GM23338 (cell line): Measurements from ENCODE around the gene GRIP2.

Experiments
- CREB1 ChIP-seq: fragments of 250-450 bp; sonication (Bioruptor Pico); IDR thresholded peaks from 2 replicates; pipeline ENCODE4 v1.5.0; 2020; ENCODE audit warnings: low read depth, mild to moderate bottlenecking, moderate library complexity
- EZH2 ChIP-seq: fragments of 200-600 bp; sonication (generic); IDR thresholded peaks from one replicate; pipeline ENCODE4 v1.8.0; 2017; ENCODE audit warnings: antibody characterized with exemption, mild to moderate bottlenecking, low read depth; ENCODE audit not compliant: unreplicated experiment
- EZH2phosphoT487 ChIP-seq: fragments of 200-600 bp; sonication (generic); IDR thresholded peaks from one replicate; pipeline ENCODE4 v1.8.1; 2018; ENCODE audit warnings: antibody characterized with exemption; ENCODE audit not compliant: unreplicated experiment
- JUNB ChIP-seq: IDR thresholded peaks from one replicate; pipeline ENCODE4 v1.6.1; 2016; ENCODE audit warnings: antibody characterized with exemption; ENCODE audit not compliant: unreplicated experiment
- POLR2AphosphoS5 ChIP-seq: IDR thresholded peaks from 2 replicates; pipeline ENCODE4 v1.6.1; 2016; ENCODE audit warnings: antibody characterized with exemption, low read depth
- ZNF114 ChIP-seq: fragments of 250-450 bp; sonication (Bioruptor Pico); IDR thresholded peaks from 2 replicates; pipeline ENCODE4 v1.5.0; 2020; ENCODE audit warnings: mild to moderate bottlenecking, moderate library complexity
- ZNF331 ChIP-seq: fragments of 250-450 bp; sonication (Bioruptor Pico); IDR thresholded peaks from 2 replicates; pipeline ENCODE4 v1.5.0; 2020; ENCODE audit warnings: low read depth, mild to moderate bottlenecking, moderate library complexity
- TF ChIP-seq, protein P1 (sequence below), 2 experiments: fragments of 200-600 bp in 1 of 2; sonication (generic) in 1 of 2; conservative IDR thresholded peaks; 2 replicates each; pipeline versions ENCODE4 v1.5.1 to v1.6.1; 2016 to 2017; ENCODE audit warnings: antibody characterized with exemption in 2 of 2, low read depth in 2 of 2, mild to moderate bottlenecking in 2 of 2, moderate library complexity in 1 of 2
- TF ChIP-seq, protein P2 (sequence below): IDR thresholded peaks from 2 replicates; pipeline ENCODE4 v1.6.1; 2016; ENCODE audit warnings: antibody characterized with exemption
- TF ChIP-seq, protein P3 (sequence below): IDR thresholded peaks from one replicate; pipeline ENCODE4 v1.6.1; 2018; ENCODE audit warnings: antibody characterized with exemption; ENCODE audit not compliant: unreplicated experiment

DNA sequence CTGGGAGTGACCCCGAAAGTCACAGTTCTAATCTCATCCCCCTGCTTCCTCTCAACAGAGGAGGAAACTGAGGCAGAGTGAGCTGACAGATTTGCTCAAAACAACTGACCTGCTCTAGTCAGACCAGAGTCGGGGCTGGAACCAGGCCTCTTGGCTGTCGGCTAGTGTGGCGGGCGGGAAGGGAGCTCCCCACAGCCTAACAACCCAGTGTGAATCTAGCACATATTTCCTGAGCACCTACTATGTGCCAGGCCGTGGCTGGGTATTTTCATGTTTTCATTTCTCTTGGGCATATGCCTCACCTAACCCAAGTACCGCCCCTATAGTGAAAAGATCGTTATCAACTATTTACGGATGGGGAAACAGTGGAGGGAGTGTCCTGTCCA lies 27.2 kb downstream of the GRIP2 start:
- TF ChIP-seq EZH2 (no peak), POLR2AphosphoS5 (no peak), JUNB (no peak), EZH2phosphoT487 (no peak), CREB1 (CRISPR knock-in tag) (no peak), ZNF331 (CRISPR knock-in tag) (no peak), ZNF114 (CRISPR knock-in tag) (no peak)
- TF ChIP-seq, protein P1, sequence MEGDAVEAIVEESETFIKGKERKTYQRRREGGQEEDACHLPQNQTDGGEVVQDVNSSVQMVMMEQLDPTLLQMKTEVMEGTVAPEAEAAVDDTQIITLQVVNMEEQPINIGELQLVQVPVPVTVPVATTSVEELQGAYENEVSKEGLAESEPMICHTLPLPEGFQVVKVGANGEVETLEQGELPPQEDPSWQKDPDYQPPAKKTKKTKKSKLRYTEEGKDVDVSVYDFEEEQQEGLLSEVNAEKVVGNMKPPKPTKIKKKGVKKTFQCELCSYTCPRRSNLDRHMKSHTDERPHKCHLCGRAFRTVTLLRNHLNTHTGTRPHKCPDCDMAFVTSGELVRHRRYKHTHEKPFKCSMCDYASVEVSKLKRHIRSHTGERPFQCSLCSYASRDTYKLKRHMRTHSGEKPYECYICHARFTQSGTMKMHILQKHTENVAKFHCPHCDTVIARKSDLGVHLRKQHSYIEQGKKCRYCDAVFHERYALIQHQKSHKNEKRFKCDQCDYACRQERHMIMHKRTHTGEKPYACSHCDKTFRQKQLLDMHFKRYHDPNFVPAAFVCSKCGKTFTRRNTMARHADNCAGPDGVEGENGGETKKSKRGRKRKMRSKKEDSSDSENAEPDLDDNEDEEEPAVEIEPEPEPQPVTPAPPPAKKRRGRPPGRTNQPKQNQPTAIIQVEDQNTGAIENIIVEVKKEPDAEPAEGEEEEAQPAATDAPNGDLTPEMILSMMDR (conservative IDR thresholded peaks at IDR 0.05; ENCODE audit: low read depth in 2 of 2), result no peak
- TF ChIP-seq, protein P2, sequence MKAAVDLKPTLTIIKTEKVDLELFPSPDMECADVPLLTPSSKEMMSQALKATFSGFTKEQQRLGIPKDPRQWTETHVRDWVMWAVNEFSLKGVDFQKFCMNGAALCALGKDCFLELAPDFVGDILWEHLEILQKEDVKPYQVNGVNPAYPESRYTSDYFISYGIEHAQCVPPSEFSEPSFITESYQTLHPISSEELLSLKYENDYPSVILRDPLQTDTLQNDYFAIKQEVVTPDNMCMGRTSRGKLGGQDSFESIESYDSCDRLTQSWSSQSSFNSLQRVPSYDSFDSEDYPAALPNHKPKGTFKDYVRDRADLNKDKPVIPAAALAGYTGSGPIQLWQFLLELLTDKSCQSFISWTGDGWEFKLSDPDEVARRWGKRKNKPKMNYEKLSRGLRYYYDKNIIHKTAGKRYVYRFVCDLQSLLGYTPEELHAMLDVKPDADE, result no peak
- TF ChIP-seq, protein P3, sequence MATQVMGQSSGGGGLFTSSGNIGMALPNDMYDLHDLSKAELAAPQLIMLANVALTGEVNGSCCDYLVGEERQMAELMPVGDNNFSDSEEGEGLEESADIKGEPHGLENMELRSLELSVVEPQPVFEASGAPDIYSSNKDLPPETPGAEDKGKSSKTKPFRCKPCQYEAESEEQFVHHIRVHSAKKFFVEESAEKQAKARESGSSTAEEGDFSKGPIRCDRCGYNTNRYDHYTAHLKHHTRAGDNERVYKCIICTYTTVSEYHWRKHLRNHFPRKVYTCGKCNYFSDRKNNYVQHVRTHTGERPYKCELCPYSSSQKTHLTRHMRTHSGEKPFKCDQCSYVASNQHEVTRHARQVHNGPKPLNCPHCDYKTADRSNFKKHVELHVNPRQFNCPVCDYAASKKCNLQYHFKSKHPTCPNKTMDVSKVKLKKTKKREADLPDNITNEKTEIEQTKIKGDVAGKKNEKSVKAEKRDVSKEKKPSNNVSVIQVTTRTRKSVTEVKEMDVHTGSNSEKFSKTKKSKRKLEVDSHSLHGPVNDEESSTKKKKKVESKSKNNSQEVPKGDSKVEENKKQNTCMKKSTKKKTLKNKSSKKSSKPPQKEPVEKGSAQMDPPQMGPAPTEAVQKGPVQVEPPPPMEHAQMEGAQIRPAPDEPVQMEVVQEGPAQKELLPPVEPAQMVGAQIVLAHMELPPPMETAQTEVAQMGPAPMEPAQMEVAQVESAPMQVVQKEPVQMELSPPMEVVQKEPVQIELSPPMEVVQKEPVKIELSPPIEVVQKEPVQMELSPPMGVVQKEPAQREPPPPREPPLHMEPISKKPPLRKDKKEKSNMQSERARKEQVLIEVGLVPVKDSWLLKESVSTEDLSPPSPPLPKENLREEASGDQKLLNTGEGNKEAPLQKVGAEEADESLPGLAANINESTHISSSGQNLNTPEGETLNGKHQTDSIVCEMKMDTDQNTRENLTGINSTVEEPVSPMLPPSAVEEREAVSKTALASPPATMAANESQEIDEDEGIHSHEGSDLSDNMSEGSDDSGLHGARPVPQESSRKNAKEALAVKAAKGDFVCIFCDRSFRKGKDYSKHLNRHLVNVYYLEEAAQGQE, result no peak
